Activated naive CD8-positive, alpha-beta T cell treated with anti-CD3 and anti-CD28 coated beads for 36 hours (primary cell): ENCODE results near the gene SVIL. TPM values are rescaled to one million over a fixed set of nuclear protein-coding genes. Genes with fewer than 3 reads are reported as not detected.
"Not testable (repeated sequence)": the region's sequence is repeated elsewhere in the genome, so short reads cannot be mapped to it uniquely, and the experiment has no call there.

ENCODE experiments used
- DNase-seq: peaks from one replicate; pipeline ENCODE4 v3.0.0; 2021
- H3K27ac Mint-ChIP-seq: one replicate; pipeline ENCODE4 v1.8.0; 2022; ENCODE audit warnings: mild to moderate bottlenecking, moderate library complexity, mixed read lengths
- H3K27me3 Mint-ChIP-seq: one replicate; pipeline ENCODE4 v1.8.0; 2022; ENCODE audit warnings: mild to moderate bottlenecking, mixed read lengths
- H3K36me3 Mint-ChIP-seq: one replicate; pipeline ENCODE4 v1.8.0; 2021; ENCODE audit warnings: mild to moderate bottlenecking, mixed read lengths
- H3K4me1 Mint-ChIP-seq: one replicate; pipeline ENCODE4 v1.8.0; 2021; ENCODE audit warnings: mixed read lengths
- H3K4me3 Mint-ChIP-seq: one replicate; pipeline ENCODE4 v1.8.0; 2022; ENCODE audit warnings: mild to moderate bottlenecking, moderate library complexity, mixed read lengths
- H3K9me3 Mint-ChIP-seq: one replicate; pipeline ENCODE4 v1.8.0; 2022; ENCODE audit warnings: mixed read lengths
- total RNA-seq, 2 experiments: library from RNA; stranded (reverse); gene quantifications; one replicate each; pipeline ENCODE4 v1.2.3, GENCODE V29; 2021

SVIL gene
- total RNA-seq, 2 experiments from 2014 or later: 8.5 to 9.6 TPM

- not testable (repeated sequence) for H3K9me3 Mint-ChIP-seq, DNase-seq, H3K4me1 Mint-ChIP-seq, H3K4me3 Mint-ChIP-seq, H3K27me3 Mint-ChIP-seq, H3K27ac Mint-ChIP-seq
- H3K36me3 Mint-ChIP-seq: peaks cover 12% of the 10 kb centered on the region
Observed at GRCh38 chr10:29606693-29607092, 28.1 kb downstream of the SVIL start.

DNA sequence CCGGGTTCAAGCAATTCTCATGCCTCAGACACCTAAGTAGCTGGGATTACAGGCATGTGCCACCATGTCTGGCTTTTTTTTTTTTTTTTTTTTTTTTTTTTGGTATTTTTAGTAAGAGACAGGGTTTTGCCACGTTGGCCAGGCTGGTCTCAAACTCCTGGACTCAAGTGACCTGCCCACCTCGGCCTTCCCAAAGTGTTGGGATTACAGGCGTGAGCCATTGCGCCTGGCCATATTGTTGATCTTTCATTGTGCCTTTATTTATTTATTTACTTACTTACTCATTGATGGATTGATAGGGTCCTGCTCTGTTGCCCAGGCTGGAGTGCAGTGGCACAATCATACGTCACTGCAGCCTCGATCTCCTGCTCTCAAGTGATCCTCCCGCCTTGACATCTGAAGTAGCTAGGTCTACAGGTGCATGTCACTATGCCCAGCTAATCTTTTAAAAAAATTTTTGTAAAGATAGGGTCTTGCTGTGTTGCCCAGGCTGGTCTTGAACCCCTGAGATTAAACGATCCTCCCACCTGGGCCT, 30.4 kb downstream of the SVIL start:
- H3K27ac Mint-ChIP-seq: no peak overlapping the region
- H3K4me1 Mint-ChIP-seq: peaks cover 4% of the 10 kb centered on the region
- no peak for DNase-seq
- peaks cover 5% of the 10 kb centered on the region for H3K9me3 Mint-ChIP-seq
- H3K4me3 Mint-ChIP-seq: no peak overlapping the region
- no peaks in the 10 kb centered on the region for H3K27me3 Mint-ChIP-seq
- H3K36me3 Mint-ChIP-seq: peaks cover 4% of the 10 kb centered on the region

DNA sequence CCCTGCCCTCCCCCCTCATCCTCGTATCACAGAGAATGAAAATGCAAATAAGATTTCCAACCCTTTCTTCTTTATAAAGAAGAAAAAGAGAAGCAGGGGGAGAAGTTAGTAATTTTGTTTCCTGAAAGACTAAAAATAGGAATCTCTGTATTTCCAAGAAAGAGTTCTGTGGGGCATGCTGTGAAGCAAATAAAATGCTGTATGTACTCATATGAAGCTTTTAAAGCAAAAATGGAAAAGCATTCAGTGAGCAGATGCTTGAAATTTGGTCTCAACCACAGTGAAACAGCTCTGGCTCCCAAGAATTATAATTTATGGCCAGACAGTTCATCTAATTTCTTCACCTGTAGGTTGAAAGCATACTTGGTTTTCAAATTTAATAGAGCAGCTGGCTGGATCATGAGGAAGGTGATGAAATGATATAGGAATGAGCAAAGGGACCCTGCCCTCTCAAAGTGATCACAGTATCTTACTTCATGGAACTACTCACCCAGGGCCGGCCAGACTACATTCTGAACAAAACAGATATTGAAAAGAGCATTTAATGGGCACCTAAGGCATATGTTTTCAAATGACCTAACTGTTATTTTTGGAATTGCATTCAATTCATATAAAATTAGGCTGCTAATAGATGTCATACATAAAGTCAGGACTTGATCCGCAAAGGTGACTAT, 31.4 kb downstream of the SVIL start:
- Mint-ChIP-seq H3K4me1 (peaks cover 4% of the 10 kb centered on the region), H3K9me3 (no peaks in the 10 kb centered on the region), H3K4me3 (no peak overlapping the region), H3K27me3 (no peaks in the 10 kb centered on the region), H3K27ac (no peak overlapping the region), H3K36me3 (no peaks in the 10 kb centered on the region)
- no peak for DNase-seq

GRCh38 chr10:29600821-29601220, 34.0 kb downstream of the SVIL start:
- no peak for DNase-seq
- H3K4me3 Mint-ChIP-seq: no peak overlapping the region
- no peak overlapping the region for H3K27ac Mint-ChIP-seq
- H3K9me3 Mint-ChIP-seq: no peaks in the 10 kb centered on the region
- H3K4me1 Mint-ChIP-seq: peaks cover 4% of the 10 kb centered on the region
- H3K27me3 Mint-ChIP-seq: no peaks in the 10 kb centered on the region
- no peaks in the 10 kb centered on the region for H3K36me3 Mint-ChIP-seq

DNA sequence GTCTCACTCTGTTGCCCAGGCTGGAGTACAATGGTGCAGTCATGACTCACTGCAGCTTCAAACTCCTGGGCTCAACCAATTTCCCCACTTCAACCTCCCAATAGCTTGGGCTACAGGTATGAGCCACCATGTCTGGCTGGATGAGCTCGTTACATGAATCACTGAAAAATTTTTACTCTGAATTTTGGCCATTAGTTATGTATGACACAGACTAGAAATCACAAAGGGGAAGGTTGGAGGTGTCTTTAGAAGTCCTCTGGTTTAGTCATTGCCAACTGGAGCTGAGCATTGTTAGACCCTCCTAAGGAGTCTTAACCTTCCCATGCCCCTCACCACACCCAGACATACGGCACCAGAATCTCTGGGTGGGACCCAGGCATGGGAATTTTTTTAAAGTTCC, 34.7 kb downstream of the SVIL start:
- Mint-ChIP-seq H3K27me3 (no peaks in the 10 kb centered on the region), H3K9me3 (no peaks in the 10 kb centered on the region), H3K27ac (no peak overlapping the region), H3K4me3 (no peak overlapping the region), H3K36me3 (no peaks in the 10 kb centered on the region), H3K4me1 (peaks cover 4% of the 10 kb centered on the region)
- no peak for DNase-seq

- no peaks in the 10 kb centered on the region for H3K27me3 Mint-ChIP-seq
- H3K27ac Mint-ChIP-seq: no peak overlapping the region
- no peaks in the 10 kb centered on the region for H3K9me3 Mint-ChIP-seq
Observed at GRCh38 chr10:29598851-29599311, 35.9 kb downstream of the SVIL start.

GRCh38 chr10:29596826-29597225, 37.9 kb downstream of the SVIL start:
- no peak for DNase-seq
- Mint-ChIP-seq H3K27me3 (no peaks in the 10 kb centered on the region), H3K4me3 (no peak overlapping the region), H3K9me3 (no peaks in the 10 kb centered on the region), H3K27ac (no peak overlapping the region), H3K4me1 (no peaks in the 10 kb centered on the region), H3K36me3 (no peaks in the 10 kb centered on the region)

More at GRCh38 chr10:29598851-29599311, 35.9 kb downstream of the SVIL start:
- no peak overlapping the region for H3K4me3 Mint-ChIP-seq
- peaks cover 4% of the 10 kb centered on the region for H3K4me1 Mint-ChIP-seq
- H3K36me3 Mint-ChIP-seq: no peaks in the 10 kb centered on the region
- no peak for DNase-seq

DNA sequence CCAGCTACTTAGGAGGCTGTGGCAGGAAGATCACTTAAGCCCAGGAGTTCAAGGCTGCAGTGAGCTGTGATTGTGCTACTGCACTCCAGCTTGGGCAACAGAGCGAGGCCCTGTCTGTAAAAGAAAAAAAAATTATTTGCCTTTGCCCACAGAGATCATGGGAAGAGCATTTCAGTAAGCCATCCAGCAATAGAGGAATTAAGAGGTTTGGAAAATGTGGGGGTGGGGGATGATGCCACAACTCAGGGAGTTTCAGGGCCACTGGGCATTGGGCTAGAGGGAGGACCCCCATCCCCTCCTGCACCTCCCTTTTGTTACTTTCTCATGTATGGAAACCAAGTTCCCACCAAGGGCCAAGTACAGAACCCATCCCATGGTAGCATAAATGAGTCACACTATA, 38.4 kb downstream of the SVIL start:
- Mint-ChIP-seq H3K27ac (no peak overlapping the region), H3K27me3 (no peaks in the 10 kb centered on the region), H3K4me1 (no peaks in the 10 kb centered on the region), H3K9me3 (no peaks in the 10 kb centered on the region), H3K36me3 (no peaks in the 10 kb centered on the region), H3K4me3 (no peak overlapping the region)
- no peak for DNase-seq

DNA sequence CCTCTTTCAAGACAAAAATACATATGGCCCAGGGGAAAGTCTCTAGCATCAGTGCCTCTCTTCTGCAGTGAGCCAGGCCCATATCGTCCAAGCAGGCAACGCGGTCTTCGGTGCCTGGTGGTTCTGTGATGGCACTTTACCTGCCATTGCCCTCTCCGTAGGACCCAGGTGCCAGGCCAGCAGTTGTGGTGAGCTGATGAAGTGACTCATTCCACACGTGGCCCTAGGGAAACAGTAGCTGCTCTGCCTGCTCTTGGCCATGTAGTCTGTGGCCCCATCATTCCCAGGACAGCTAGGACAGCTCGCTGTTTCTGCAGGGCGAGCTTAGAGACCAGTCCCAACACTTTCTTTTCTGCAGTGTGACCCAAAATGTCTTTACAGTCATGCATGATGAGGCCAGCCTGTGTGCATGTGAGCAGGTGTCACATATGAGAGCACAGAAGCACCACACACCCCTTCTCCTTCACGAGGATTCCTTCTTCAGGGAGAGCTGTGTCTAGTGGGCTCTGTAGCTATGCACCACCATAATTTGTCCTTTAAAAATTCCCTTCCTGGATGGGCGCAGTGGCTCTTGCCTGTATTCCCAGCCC, 39.0 kb downstream of the SVIL start:
- Mint-ChIP-seq H3K4me1 (peaks cover 1% of the 10 kb centered on the region), H3K27me3 (no peaks in the 10 kb centered on the region), H3K27ac (no peak overlapping the region), H3K36me3 (no peaks in the 10 kb centered on the region), H3K9me3 (no peaks in the 10 kb centered on the region), H3K4me3 (no peak overlapping the region)
- no peak for DNase-seq

DNA sequence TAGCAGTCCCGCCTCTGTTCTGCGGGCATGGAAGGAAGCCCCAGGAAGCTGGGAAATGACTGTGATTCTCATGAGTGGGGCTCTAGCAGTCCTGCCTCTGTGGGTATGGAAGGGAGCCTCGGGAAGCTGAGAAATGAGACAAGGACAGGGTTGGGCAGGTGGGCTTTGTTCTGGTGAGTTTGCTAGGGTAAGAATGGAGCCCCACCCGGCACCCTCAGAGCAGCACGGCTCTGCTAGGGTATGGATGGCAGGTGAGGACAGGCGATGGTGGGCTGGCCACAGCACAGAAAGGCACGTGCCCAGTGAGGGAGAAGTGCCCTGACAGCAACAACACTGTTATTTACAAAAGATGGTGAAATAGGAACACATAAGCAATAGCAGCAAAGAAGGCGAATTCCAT, 39.6 kb downstream of the SVIL start:
- H3K36me3 Mint-ChIP-seq: no peaks in the 10 kb centered on the region
- no peaks in the 10 kb centered on the region for H3K27me3 Mint-ChIP-seq
- peaks cover 7% of the 10 kb centered on the region for H3K4me1 Mint-ChIP-seq
- no peak overlapping the region for H3K27ac Mint-ChIP-seq
- H3K9me3 Mint-ChIP-seq: no peaks in the 10 kb centered on the region
- no peak overlapping the region for H3K4me3 Mint-ChIP-seq
- no peak for DNase-seq

DNA sequence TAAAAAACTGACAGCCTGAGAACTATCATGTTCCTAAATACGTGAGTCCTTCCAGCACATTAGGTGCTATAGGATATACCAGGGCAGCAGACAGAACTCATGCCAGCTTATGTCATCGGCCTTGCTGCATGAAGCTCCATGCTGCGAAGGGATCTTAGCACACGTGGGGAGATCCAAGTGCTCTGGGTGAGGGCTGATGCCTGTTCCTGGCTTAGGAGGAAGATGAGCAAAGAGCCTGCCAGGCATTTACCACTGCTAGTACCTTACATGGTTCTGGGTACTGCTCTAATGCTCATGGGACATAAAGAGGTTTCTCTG, 43.2 kb downstream of the SVIL start:
- H3K36me3 Mint-ChIP-seq: peaks cover 2% of the 10 kb centered on the region
- no peak overlapping the region for H3K27ac Mint-ChIP-seq
- no peak overlapping the region for H3K4me3 Mint-ChIP-seq
- no peaks in the 10 kb centered on the region for H3K9me3 Mint-ChIP-seq
- no peak for DNase-seq
- H3K27me3 Mint-ChIP-seq: no peaks in the 10 kb centered on the region
- H3K4me1 Mint-ChIP-seq: peaks cover 8% of the 10 kb centered on the region

GRCh38 chr10:29590915-29591650, 43.7 kb downstream of the SVIL start:
- H3K27me3 Mint-ChIP-seq: no peaks in the 10 kb centered on the region
- peaks cover 2% of the 10 kb centered on the region for H3K9me3 Mint-ChIP-seq
- H3K36me3 Mint-ChIP-seq: peaks cover 2% of the 10 kb centered on the region
- H3K27ac Mint-ChIP-seq: peak overlapping the region; percentile 4
- peaks cover 8% of the 10 kb centered on the region for H3K4me1 Mint-ChIP-seq
- DNase-seq: no peak
- H3K4me3 Mint-ChIP-seq: no peak overlapping the region

GRCh38 chr10:29588629-29589421, 45.9 kb downstream of the SVIL start:
- Mint-ChIP-seq H3K4me1 (peaks cover 10% of the 10 kb centered on the region), H3K36me3 (peaks cover 2% of the 10 kb centered on the region), H3K9me3 (peaks cover 2% of the 10 kb centered on the region), H3K4me3 (no peak overlapping the region), H3K27me3 (no peaks in the 10 kb centered on the region), H3K27ac (no peak overlapping the region)
- DNase-seq: no peak

DNA sequence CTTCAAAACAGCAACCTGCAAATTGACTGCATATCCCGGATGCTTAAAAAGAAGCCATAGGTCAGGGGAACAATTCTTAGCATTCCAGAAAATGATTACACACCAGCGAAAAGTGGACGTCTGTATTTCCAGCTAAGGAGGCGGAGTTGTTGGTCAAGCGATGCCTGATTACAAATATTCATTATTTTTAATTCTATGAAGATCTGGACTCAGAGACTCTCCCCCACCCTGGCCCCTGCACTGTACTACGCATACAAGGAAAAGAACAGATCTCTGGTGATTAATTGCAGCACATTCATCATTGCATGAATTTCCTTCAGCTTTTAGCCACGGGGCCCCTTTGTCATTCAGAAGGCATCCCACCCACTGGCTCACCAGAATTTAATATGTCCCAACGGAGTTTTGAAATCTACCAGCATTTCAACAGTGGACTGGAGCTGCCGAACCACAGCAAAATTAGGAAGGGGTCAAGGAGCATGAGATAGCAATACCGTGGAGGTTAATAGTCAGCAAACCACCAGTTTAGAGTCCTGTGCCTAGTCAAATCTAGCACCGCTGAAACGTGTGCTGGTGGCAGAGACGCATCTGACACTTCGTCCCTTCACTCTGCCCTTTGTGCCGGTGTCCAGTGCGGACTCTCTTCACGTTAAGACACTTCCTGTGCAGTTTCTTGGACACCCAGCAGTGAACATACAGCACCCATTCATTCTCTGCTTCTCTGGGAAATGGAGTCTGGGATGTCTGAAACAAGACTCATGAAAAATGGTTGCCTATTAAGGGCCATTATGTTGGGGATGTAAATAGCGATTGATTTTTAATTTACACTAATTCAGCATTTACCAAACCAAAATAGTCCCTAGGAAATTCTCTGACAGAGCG, 46.8 kb downstream of the SVIL start:
- H3K4me3 Mint-ChIP-seq, H3K36me3 Mint-ChIP-seq, H3K27ac Mint-ChIP-seq: not testable (repeated sequence)

More for the DNA sequence above, 46.8 kb downstream of the SVIL start:
- peaks cover 11% of the 10 kb centered on the region for H3K4me1 Mint-ChIP-seq
- not testable (repeated sequence) for H3K9me3 Mint-ChIP-seq, H3K27me3 Mint-ChIP-seq, DNase-seq
